ENCODE measurements around the gene C9orf50. TPM values are rescaled to one million over a fixed set of nuclear protein-coding genes. Genes with fewer than 3 reads are reported as not detected.
A peak's percentile ranks its signal among the peaks of the same experiment; 100 is the strongest.

The C9orf50 gene
- total and polyA plus RNA-seq, 2 experiments from 2014 or later = not detected

DNA sequence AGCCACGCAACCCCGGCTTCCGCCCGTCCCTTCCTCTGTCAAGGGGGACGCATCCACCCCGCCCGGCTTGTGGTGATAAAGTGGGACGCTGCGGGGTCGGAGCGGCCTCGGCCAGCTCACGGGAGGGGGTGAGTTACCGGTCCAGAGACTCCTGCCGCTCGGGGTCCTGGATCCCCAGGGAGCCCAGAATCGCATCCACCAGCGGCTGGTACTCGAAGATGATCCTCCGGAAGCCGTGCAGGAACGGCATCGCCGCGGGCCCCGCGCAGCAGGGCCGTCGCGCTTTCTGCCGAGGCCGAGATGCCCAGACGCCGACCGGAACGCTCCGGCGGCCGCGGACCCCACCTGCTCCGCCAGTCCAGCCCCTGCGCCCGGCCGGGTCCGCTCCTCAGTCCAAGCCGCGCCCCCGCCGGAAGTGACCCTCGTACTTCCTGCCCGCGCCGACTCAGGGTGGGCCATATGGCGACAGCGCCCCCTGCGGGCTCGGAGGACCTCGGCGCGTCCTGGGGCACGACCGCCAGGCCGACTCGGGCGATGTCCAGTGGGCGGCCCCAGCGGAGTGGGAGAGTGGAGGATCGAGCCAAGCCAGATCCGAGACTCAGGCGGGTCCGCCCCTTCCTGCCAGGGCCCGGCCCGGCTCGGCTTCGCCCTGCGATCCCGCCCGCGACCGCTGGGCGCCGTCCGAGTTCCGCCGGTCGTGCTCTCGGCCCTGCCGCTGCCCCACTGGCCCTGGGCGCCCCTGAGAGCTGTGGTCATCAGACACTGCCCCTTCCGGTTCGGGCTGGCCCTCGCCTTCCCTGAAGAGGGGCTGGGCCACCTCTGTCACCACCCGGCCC, 21.1 kb upstream of the C9orf50 start, which contains the start of gene ASB6:
ASB6 (minus strand) TSS at position 402 of the 836 bp plus-strand sequence; CDS start at position 250, 152 bp downstream.
- Histone ChIP-seq H3K4me3 (peak within 1 kb of the TSS; percentile 94), H3K36me3 (ENCODE audit: insufficient read depth) (no peaks in the 10 kb centered on the region), H3K4me1 (ENCODE audit: insufficient read depth) (no peaks in the 10 kb centered on the region), H2AFZ (peak within 1 kb of the TSS; percentile 99), H4K20me1 (replicated peaks; ENCODE audit: insufficient read depth) (peaks cover 16% of the 10 kb centered on the region), H3K4me2 (peak within 1 kb of the TSS; percentile 91), H3F3A (replicated peaks; ENCODE audit: low read depth) (no peaks in the 10 kb centered on the region), H3K79me2 (replicated peaks; ENCODE audit: insufficient read depth) (peaks cover 10% of the 10 kb centered on the region), H3K27ac (ENCODE audit: low read depth) (no peak within 1 kb of the TSS), H3K9me2 (ENCODE audit: insufficient read depth) (no peaks in the 10 kb centered on the region), H3K27me3 (ENCODE audit: insufficient read depth) (no peaks in the 10 kb centered on the region)
- TF ChIP-seq, protein P1, sequence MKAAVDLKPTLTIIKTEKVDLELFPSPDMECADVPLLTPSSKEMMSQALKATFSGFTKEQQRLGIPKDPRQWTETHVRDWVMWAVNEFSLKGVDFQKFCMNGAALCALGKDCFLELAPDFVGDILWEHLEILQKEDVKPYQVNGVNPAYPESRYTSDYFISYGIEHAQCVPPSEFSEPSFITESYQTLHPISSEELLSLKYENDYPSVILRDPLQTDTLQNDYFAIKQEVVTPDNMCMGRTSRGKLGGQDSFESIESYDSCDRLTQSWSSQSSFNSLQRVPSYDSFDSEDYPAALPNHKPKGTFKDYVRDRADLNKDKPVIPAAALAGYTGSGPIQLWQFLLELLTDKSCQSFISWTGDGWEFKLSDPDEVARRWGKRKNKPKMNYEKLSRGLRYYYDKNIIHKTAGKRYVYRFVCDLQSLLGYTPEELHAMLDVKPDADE (IDR thresholded peaks at IDR 0.05) = peak; percentile 80
- TF ChIP-seq EZH2phosphoT487 (IDR thresholded peaks at IDR 0.05; ENCODE audit: unreplicated experiment) = no peak
- no peak for TF ChIP-seq ZNF114 (CRISPR knock-in tag; IDR thresholded peaks at IDR 0.05)
- TF ChIP-seq EZH2 (IDR thresholded peaks at IDR 0.05; ENCODE audit: low read depth, unreplicated experiment) = no peak
- TF ChIP-seq ZNF331 (CRISPR knock-in tag; IDR thresholded peaks at IDR 0.05; ENCODE audit: low read depth) = no peak
- no peak for TF ChIP-seq STAT1 (IDR thresholded peaks at IDR 0.05; ENCODE audit: unreplicated experiment)
- TF ChIP-seq, protein P2, sequence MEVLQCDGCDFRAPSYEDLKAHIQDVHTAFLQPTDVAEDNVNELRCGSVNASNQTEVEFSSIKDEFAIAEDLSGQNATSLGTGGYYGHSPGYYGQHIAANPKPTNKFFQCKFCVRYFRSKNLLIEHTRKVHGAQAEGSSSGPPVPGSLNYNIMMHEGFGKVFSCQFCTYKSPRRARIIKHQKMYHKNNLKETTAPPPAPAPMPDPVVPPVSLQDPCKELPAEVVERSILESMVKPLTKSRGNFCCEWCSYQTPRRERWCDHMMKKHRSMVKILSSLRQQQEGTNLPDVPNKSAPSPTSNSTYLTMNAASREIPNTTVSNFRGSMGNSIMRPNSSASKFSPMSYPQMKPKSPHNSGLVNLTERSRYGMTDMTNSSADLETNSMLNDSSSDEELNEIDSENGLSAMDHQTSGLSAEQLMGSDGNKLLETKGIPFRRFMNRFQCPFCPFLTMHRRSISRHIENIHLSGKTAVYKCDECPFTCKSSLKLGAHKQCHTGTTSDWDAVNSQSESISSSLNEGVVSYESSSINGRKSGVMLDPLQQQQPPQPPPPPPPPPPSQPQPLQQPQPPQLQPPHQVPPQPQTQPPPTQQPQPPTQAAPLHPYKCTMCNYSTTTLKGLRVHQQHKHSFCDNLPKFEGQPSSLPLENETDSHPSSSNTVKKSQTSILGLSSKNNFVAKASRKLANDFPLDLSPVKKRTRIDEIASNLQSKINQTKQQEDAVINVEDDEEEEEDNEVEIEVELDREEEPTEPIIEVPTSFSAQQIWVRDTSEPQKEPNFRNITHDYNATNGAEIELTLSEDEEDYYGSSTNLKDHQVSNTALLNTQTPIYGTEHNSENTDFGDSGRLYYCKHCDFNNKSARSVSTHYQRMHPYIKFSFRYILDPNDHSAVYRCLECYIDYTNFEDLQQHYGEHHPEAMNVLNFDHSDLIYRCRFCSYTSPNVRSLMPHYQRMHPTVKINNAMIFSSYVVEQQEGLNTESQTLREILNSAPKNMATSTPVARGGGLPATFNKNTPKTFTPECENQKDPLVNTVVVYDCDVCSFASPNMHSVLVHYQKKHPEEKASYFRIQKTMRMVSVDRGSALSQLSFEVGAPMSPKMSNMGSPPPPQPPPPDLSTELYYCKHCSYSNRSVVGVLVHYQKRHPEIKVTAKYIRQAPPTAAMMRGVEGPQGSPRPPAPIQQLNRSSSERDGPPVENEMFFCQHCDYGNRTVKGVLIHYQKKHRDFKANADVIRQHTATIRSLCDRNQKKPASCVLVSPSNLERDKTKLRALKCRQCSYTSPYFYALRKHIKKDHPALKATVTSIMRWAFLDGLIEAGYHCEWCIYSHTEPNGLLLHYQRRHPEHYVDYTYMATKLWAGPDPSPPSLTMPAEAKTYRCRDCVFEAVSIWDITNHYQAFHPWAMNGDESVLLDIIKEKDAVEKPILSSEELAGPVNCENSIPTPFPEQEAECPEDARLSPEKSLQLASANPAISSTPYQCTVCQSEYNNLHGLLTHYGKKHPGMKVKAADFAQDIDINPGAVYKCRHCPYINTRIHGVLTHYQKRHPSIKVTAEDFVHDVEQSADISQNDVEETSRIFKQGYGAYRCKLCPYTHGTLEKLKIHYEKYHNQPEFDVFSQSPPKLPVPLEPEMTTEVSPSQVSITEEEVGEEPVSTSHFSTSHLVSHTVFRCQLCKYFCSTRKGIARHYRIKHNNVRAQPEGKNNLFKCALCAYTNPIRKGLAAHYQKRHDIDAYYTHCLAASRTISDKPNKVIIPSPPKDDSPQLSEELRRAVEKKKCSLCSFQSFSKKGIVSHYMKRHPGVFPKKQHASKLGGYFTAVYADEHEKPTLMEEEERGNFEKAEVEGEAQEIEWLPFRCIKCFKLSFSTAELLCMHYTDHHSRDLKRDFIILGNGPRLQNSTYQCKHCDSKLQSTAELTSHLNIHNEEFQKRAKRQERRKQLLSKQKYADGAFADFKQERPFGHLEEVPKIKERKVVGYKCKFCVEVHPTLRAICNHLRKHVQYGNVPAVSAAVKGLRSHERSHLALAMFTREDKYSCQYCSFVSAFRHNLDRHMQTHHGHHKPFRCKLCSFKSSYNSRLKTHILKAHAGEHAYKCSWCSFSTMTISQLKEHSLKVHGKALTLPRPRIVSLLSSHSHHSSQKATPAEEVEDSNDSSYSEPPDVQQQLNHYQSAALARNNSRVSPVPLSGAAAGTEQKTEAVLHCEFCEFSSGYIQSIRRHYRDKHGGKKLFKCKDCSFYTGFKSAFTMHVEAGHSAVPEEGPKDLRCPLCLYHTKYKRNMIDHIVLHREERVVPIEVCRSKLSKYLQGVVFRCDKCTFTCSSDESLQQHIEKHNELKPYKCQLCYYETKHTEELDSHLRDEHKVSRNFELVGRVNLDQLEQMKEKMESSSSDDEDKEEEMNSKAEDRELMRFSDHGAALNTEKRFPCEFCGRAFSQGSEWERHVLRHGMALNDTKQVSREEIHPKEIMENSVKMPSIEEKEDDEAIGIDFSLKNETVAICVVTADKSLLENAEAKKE (CRISPR knock-in tag; IDR thresholded peaks at IDR 0.05) = no peak
- no peak for TF ChIP-seq NANOG (IDR thresholded peaks at IDR 0.05; ENCODE audit: borderline replicate concordance)
- peak; percentile 81 for TF ChIP-seq POLR2AphosphoS5 (IDR thresholded peaks at IDR 0.05; ENCODE audit: low read depth)
- TF ChIP-seq, protein P3, sequence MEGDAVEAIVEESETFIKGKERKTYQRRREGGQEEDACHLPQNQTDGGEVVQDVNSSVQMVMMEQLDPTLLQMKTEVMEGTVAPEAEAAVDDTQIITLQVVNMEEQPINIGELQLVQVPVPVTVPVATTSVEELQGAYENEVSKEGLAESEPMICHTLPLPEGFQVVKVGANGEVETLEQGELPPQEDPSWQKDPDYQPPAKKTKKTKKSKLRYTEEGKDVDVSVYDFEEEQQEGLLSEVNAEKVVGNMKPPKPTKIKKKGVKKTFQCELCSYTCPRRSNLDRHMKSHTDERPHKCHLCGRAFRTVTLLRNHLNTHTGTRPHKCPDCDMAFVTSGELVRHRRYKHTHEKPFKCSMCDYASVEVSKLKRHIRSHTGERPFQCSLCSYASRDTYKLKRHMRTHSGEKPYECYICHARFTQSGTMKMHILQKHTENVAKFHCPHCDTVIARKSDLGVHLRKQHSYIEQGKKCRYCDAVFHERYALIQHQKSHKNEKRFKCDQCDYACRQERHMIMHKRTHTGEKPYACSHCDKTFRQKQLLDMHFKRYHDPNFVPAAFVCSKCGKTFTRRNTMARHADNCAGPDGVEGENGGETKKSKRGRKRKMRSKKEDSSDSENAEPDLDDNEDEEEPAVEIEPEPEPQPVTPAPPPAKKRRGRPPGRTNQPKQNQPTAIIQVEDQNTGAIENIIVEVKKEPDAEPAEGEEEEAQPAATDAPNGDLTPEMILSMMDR (conservative IDR thresholded peaks at IDR 0.05; ENCODE audit: low read depth in 2 of 2) = peak; percentile 74 to 75
- TF ChIP-seq JUNB (IDR thresholded peaks at IDR 0.05; ENCODE audit: unreplicated experiment) = no peak
- TF ChIP-seq, protein P4, sequence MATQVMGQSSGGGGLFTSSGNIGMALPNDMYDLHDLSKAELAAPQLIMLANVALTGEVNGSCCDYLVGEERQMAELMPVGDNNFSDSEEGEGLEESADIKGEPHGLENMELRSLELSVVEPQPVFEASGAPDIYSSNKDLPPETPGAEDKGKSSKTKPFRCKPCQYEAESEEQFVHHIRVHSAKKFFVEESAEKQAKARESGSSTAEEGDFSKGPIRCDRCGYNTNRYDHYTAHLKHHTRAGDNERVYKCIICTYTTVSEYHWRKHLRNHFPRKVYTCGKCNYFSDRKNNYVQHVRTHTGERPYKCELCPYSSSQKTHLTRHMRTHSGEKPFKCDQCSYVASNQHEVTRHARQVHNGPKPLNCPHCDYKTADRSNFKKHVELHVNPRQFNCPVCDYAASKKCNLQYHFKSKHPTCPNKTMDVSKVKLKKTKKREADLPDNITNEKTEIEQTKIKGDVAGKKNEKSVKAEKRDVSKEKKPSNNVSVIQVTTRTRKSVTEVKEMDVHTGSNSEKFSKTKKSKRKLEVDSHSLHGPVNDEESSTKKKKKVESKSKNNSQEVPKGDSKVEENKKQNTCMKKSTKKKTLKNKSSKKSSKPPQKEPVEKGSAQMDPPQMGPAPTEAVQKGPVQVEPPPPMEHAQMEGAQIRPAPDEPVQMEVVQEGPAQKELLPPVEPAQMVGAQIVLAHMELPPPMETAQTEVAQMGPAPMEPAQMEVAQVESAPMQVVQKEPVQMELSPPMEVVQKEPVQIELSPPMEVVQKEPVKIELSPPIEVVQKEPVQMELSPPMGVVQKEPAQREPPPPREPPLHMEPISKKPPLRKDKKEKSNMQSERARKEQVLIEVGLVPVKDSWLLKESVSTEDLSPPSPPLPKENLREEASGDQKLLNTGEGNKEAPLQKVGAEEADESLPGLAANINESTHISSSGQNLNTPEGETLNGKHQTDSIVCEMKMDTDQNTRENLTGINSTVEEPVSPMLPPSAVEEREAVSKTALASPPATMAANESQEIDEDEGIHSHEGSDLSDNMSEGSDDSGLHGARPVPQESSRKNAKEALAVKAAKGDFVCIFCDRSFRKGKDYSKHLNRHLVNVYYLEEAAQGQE (IDR thresholded peaks at IDR 0.05; ENCODE audit: unreplicated experiment) = no peak
- peak; percentile 77 for TF ChIP-seq CREB1 (CRISPR knock-in tag; IDR thresholded peaks at IDR 0.05; ENCODE audit: low read depth)
- ATAC-seq (peak; percentile 97), DNase-seq (ENCODE audit: low spot score) (peak; percentile 98)
- Mint-ChIP-seq H3K4me3 (peak within 1 kb of the TSS; percentile 83), H3K4me1 (peaks cover 9% of the 10 kb centered on the region), H3K9me3 (no peaks in the 10 kb centered on the region; the same call in 2 of the 3 replicates), H3K27me3 (ENCODE audit: insufficient read depth, low read depth, poor library complexity) (peaks cover 21% of the 10 kb centered on the region), H3K36me3 (ENCODE audit: low read depth) (peaks cover 13% of the 10 kb centered on the region), H3K27ac (no peak within 1 kb of the TSS; the same call in 1 of the 2 replicates)

Data from GM23338 (cell line).